ENCODE data around the gene PI4KB.
"Not testable (repeated sequence)": the region's sequence is repeated elsewhere in the genome, so short reads cannot be mapped to it uniquely, and the experiment has no call there.

PI4KB gene

DNA sequence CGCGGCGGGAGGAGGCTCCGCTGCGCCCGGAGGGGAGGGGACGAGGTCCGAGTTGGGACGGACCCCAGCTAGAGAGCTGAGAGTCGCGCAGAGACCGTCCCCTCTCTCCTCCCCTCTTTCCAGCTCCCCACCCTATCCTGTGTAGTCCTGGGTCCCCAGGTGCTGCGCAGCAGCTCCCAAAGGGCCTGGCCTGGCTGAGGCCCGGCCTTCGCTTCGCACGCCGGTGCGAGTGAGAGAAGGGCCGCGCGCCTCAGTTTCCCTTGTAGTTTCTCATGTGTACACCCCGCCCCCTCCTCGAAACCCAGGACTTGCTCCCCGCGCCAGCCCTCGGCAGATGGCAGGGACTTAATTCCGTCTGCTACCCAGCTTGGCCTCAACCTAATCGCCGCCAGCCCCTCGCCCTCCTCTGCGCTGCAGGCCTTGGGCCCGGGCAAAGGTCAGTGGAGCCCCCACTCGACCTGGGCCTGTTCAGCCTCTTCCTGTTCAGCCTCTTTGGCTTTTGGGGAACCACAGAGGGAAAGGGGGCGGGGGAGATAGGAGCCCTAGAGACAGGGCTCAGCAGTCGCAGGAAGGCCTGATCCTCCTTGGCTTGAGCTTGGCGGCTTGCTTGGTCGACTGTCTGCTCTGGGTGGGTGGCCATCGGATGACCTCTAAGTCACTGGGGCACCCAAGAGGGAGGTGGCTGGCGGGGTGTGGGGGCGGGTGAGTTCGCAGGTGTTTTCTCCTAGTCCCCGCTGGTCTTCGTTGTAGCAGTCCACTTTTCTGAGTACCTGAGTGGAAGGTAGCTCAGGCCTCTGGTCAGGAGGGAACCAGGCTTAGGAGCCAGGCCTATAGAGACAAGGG, 44.1 kb downstream of the PI4KB start:
- Histone ChIP-seq H3K36me3 (ENCODE audit: insufficient read depth, low read length) (peaks cover 26% of the 10 kb centered on the region), H3K4me3 (ENCODE audit: low read depth in 1 of 2, low read length in 2 of 2) (peak overlapping the region; percentile 97 to 98), H3K4me1 (ENCODE audit: insufficient read depth, low read length) (peaks cover 13% of the 10 kb centered on the region), H3K27ac (ENCODE audit: low read depth, low read length) (peak overlapping the region; percentile 98), H3K9ac (ENCODE audit: low read length) (peak overlapping the region; percentile 78), H3K9me3 (ENCODE audit: low read length) (no peaks in the 10 kb centered on the region), H3K27me3 (ENCODE audit: control insufficient read depth in 1 of 2, insufficient read depth in 2 of 2, low read length in 2 of 2) (no peaks in the 10 kb centered on the region)

DNA sequence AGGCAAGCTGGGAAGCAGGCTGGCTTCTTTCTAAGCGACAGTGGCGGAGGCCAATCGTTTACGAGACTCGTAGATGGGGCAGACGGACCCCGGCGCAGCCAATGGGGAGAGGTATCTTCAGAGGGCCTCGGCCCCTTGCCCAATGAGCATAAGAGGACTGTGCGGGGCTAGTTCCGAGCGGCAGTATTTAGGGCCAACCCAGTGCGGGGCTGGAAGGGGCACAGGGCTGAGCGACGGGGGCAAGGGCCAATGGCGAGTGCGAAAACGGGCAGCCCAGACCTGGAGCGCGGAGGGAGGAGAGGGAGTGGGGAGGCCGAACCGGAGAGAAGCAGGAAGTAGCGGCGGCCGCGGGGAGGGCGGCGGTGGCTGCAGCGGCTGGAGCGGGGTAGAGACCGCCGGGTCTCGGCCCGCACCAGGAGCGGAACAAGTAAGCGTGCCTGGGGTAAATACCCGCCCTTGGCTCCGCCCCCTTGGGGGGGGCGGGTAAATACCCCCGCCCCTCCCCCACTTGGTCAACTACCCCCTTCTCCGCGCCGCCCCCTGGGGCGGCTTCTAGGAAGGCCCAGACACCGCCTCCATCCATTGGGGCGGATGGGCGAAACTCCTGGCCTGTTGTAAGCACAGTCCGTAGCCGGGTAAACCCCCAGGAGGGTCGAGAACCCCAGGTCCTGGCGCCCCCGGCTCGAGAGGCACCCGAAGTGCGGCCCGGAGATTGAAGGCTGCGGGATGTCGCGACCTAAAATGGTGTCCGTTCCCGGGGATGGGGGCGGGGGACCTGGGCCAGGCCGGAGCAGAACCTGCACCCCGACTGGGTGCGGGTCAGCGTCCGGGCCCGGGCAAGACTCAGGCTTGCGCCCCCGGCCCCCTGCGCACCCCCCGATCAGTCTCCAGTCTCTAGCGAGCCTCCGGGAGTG, 45.0 kb downstream of the PI4KB start, which contains the start of gene ZNF687:
Gene ZNF687 (plus strand): TSS at position 331 of the 914 bp plus-strand sequence. CDS start 3,993 bp downstream, outside the sequence.
- H3K4me3 ChIP-seq (ENCODE audit: low read depth in 1 of 2, low read length in 2 of 2) = peak within 1 kb of the TSS; percentile 97 to 98
- H3K36me3 ChIP-seq (ENCODE audit: insufficient read depth, low read length) = peaks cover 17% of the 10 kb centered on the region
- peaks cover 13% of the 10 kb centered on the region for H3K4me1 ChIP-seq (ENCODE audit: insufficient read depth, low read length)
- no peaks in the 10 kb centered on the region for H3K27me3 ChIP-seq (ENCODE audit: control insufficient read depth in 1 of 2, insufficient read depth in 2 of 2, low read length in 2 of 2)
- no peaks in the 10 kb centered on the region for H3K9me3 ChIP-seq (ENCODE audit: low read length)
- peak within 1 kb of the TSS; percentile 100 for H3K27ac ChIP-seq (ENCODE audit: low read depth, low read length)
- peak within 1 kb of the TSS; percentile 100 for H3K9ac ChIP-seq (ENCODE audit: low read length)

DNA sequence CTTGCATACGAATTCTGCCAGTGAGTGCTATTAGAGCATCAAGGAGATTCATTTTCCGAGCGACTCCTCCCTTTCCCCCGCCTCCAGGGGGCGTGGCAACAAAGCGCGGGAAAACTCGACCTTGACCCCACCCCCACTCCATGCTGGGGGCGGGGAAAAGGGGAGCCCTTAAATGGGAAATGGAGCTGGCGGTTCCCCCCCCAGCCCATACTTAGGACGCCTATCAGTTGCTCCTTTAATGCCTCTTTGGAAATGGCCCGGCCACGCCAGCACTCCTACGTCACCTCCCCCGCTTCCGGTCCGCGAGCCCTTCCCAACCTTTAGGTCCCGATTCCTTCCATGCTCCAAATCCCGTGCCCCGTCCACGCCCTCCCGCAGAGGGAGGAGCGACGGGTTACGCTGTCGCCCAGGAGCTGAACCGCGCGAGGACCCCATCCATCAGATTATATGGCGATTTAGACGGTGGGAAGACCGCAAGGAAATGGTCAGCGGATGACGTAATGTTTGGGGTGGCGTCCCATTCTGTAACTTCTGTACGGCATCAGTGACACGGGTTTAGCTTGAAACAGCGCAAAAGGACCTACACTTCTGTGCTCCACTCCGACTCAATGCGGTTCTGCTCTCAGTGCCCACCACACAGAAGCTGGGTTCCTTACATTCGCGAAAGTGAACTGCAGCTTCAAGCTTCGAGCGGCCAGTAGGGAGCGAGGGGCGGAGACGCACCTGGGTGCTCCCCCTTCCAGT, 45.8 kb downstream of the PI4KB start:
- H3K9ac ChIP-seq (ENCODE audit: low read length) = peak overlapping the region; percentile 100
- H3K4me3 ChIP-seq (ENCODE audit: low read depth in 1 of 2, low read length in 2 of 2) = peak overlapping the region; percentile 92 to 97
- peaks cover 13% of the 10 kb centered on the region for H3K4me1 ChIP-seq (ENCODE audit: insufficient read depth, low read length)
- H3K9me3 ChIP-seq (ENCODE audit: low read length) = no peaks in the 10 kb centered on the region
- peaks cover 9% of the 10 kb centered on the region for H3K36me3 ChIP-seq (ENCODE audit: insufficient read depth, low read length)
- no peaks in the 10 kb centered on the region for H3K27me3 ChIP-seq (ENCODE audit: control insufficient read depth in 1 of 2, insufficient read depth in 2 of 2, low read length in 2 of 2)
- peak overlapping the region; percentile 100 for H3K27ac ChIP-seq (ENCODE audit: low read depth, low read length)

DNA sequence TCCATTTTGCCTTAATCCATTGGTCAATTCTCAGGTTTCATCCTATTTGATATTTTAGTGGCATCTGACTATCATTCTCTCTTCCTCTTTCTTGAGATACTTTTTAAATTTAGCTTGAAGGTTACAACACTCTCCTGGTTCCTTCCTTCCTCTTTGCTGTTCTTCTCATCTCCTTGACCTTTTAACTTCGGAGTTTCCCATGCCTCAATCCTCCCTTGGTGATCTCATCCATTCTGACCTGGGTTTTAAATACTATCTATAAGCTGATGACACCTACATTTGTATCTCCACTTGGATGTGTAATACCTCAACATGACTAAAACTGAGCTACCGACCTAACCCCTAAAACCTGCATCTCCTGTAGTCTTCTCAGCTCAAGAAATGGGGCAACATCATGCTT, 50.0 kb downstream of the PI4KB start:
- Histone ChIP-seq H3K27ac (ENCODE audit: low read depth, low read length) (no peak overlapping the region), H3K4me1 (ENCODE audit: insufficient read depth, low read length) (no peaks in the 10 kb centered on the region), H3K9me3 (ENCODE audit: low read length) (no peaks in the 10 kb centered on the region), H3K27me3 (ENCODE audit: control insufficient read depth in 1 of 2, insufficient read depth in 2 of 2, low read length in 2 of 2) (no peaks in the 10 kb centered on the region), H3K36me3 (ENCODE audit: insufficient read depth, low read length) (no peaks in the 10 kb centered on the region), H3K9ac (ENCODE audit: low read length) (no peak overlapping the region), H3K4me3 (ENCODE audit: low read depth in 1 of 2, low read length in 2 of 2) (no peak overlapping the region)

DNA sequence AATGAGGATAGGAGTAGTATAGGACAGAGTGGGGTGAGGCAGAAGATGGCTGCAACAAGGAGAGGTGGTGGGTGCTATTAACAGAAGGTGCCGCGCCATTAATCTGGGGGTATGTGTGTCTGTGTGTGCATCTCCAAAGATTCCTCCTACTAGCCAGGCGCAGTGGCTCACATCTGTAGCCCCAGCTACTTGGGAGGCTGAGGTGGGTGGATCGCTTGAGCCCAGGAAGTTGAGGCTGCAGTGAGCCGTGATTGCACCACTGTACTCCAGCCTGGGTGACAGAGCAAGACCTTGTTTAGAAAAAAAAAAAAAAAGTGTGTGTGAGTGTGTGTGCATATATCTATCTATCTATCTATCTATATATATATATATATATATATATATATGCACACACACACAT, 51.9 kb downstream of the PI4KB start:
- not testable (repeated sequence) for H3K27ac ChIP-seq (ENCODE audit: low read depth, low read length); H3K9me3 ChIP-seq (ENCODE audit: low read length); H3K27me3 ChIP-seq (ENCODE audit: control insufficient read depth in 1 of 2, insufficient read depth in 2 of 2, low read length in 2 of 2); H3K4me3 ChIP-seq (ENCODE audit: low read depth in 1 of 2, low read length in 2 of 2); H3K9ac ChIP-seq (ENCODE audit: low read length); H3K36me3 ChIP-seq (ENCODE audit: insufficient read depth, low read length); H3K4me1 ChIP-seq (ENCODE audit: insufficient read depth, low read length)

DNA sequence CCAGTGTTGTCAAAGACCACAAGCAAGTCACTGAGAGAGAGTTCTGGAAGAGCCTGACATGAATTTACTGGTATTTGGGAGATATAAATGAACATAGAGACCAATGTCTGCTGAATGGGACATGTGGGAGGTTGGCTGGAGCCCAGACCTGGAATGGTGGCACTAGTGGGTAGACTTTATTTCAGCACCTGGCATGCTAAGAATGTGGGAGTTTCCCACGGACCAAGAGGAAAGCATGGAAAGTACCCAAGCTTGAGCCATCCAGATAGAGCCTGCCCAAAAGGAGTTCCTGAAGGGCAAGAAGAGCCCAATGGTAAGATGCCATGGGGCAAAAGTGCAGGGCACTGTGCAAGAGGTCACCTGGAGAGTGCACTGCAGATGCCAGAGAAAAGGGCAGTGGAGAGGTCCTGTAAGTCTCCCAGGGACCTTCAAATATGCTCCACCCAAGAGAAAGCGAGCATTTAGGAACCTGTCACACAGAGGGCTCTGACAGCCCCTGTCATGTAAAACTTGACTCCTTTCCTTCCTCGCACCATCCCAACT, 53.2 kb downstream of the PI4KB start:
- Histone ChIP-seq H3K27me3 (ENCODE audit: control insufficient read depth in 1 of 2, insufficient read depth in 2 of 2, low read length in 2 of 2) (no peaks in the 10 kb centered on the region), H3K4me1 (ENCODE audit: insufficient read depth, low read length) (no peaks in the 10 kb centered on the region), H3K9ac (ENCODE audit: low read length) (no peak overlapping the region), H3K9me3 (ENCODE audit: low read length) (no peaks in the 10 kb centered on the region), H3K4me3 (ENCODE audit: low read depth in 1 of 2, low read length in 2 of 2) (no peak overlapping the region), H3K27ac (ENCODE audit: low read depth, low read length) (no peak overlapping the region), H3K36me3 (ENCODE audit: insufficient read depth, low read length) (no peaks in the 10 kb centered on the region)

DNA sequence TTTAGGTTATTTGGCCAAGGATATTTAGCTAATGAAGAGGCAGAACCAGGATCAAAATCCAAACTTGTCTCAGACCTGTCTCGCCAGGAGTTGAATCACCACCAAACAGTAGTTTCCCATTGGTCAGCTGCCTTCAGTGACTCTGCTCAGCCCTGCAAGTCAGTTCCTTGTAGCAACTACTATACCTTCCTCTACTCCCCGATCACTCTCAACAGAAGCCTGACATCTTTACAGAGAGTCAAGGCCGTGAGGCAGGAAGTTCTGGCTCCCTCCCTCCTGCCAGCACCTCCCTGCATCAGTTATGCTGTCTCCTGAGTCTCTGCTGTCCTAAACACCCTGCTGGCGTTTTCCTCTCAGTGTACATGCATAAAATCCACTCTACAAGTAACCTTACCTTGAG, 59.5 kb downstream of the PI4KB start:
- H3K4me3 ChIP-seq (ENCODE audit: low read depth in 1 of 2, low read length in 2 of 2) = no peak overlapping the region
- no peak overlapping the region for H3K9ac ChIP-seq (ENCODE audit: low read length)
- no peaks in the 10 kb centered on the region for H3K27me3 ChIP-seq (ENCODE audit: control insufficient read depth in 1 of 2, insufficient read depth in 2 of 2, low read length in 2 of 2)
- peaks cover 45% of the 10 kb centered on the region for H3K36me3 ChIP-seq (ENCODE audit: insufficient read depth, low read length)
- no peaks in the 10 kb centered on the region for H3K9me3 ChIP-seq (ENCODE audit: low read length)
- H3K27ac ChIP-seq (ENCODE audit: low read depth, low read length) = no peak overlapping the region
- H3K4me1 ChIP-seq (ENCODE audit: insufficient read depth, low read length) = no peaks in the 10 kb centered on the region

DNA sequence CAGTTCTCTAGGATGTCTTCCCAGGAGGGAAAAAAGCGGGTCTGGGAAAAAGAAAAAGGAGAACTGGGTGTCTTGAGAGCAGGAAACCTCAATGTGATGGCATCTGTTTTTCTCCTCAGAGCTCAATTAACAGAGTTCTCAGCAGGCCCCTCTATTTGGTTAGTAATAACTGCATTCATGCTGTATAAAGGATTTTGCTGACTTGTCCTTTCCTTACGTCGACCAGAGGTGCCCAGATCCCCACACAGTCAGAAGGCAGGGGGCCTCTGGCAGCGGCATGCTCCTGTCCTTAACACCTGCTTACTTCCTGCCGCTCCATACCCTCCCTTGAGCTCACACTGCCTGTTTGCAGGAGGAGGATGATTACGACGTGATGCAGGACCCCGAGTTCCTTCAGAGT, 60.4 kb downstream of the PI4KB start:
- H3K4me1 ChIP-seq (ENCODE audit: insufficient read depth, low read length) = no peaks in the 10 kb centered on the region
- no peak overlapping the region for H3K4me3 ChIP-seq (ENCODE audit: low read depth in 1 of 2, low read length in 2 of 2)
- no peaks in the 10 kb centered on the region for H3K27me3 ChIP-seq (ENCODE audit: control insufficient read depth in 1 of 2, insufficient read depth in 2 of 2, low read length in 2 of 2)
- H3K9ac ChIP-seq (ENCODE audit: low read length) = no peak overlapping the region
- no peaks in the 10 kb centered on the region for H3K9me3 ChIP-seq (ENCODE audit: low read length)
- no peak overlapping the region for H3K27ac ChIP-seq (ENCODE audit: low read depth, low read length)
- peaks cover 54% of the 10 kb centered on the region for H3K36me3 ChIP-seq (ENCODE audit: insufficient read depth, low read length)

DNA sequence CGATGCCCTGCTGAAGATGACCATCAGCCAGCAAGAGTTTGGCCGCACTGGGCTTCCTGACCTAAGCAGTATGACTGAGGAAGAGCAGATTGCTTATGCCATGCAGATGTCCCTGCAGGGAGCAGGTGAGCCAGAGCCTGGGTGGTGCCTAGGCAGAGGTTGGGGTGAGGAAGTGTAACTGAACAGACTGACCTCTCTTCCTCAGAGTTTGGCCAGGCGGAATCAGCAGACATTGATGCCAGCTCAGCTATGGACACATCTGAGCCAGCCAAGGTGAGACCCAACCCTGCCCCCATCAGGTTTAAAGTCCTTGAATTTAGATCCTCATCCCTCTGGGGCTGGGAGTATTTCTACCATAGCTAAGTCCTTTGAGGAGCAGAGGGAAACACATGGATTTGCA, 60.9 kb downstream of the PI4KB start:
- H3K4me1 ChIP-seq (ENCODE audit: insufficient read depth, low read length) = no peaks in the 10 kb centered on the region
- H3K36me3 ChIP-seq (ENCODE audit: insufficient read depth, low read length) = peaks cover 54% of the 10 kb centered on the region
- no peak overlapping the region for H3K4me3 ChIP-seq (ENCODE audit: low read depth in 1 of 2, low read length in 2 of 2)
- no peak overlapping the region for H3K9ac ChIP-seq (ENCODE audit: low read length)
- H3K9me3 ChIP-seq (ENCODE audit: low read length) = no peaks in the 10 kb centered on the region
- no peak overlapping the region for H3K27ac ChIP-seq (ENCODE audit: low read depth, low read length)
- H3K27me3 ChIP-seq (ENCODE audit: control insufficient read depth in 1 of 2, insufficient read depth in 2 of 2, low read length in 2 of 2) = no peaks in the 10 kb centered on the region

DNA sequence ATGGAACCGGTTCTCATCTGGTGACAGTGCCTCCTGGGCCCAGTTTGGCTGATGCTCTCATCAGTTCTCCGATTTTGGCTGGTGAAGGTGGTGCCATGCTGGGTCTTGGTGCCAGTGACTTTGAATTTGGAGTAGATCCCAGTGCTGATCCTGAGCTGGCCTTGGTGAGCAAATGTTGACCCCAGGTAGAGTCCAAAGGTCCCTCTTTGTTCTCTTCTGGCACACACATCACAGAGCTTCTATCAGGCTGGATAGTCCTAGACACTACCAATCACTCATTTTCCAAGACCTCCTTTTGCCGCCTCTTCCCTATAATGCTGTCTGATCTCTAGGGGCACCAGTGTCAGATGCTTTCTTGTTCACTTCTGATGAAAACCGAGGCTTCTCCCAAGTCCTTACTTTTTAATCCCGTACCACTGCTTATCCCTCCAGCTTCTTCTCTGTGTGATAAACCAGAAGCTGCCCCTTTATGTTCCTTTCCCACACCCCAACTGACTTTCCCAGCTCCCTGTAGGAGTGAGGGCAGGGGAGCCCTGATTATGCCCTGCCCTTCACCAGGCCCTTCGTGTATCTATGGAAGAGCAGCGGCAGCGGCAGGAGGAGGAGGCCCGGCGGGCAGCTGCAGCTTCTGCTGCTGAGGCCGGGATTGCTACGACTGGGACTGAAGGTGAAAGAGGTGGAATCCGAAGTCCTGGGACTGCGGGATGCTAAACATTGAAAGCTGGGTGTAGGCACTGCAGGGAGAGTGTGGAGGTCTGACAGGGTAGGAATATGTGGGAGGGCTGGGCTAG, 61.6 kb downstream of the PI4KB start:
- no peak overlapping the region for H3K27ac ChIP-seq (ENCODE audit: low read depth, low read length)
- no peak overlapping the region for H3K9ac ChIP-seq (ENCODE audit: low read length)
- H3K4me1 ChIP-seq (ENCODE audit: insufficient read depth, low read length) = no peaks in the 10 kb centered on the region
- H3K4me3 ChIP-seq (ENCODE audit: low read depth in 1 of 2, low read length in 2 of 2) = no peak overlapping the region
- H3K27me3 ChIP-seq (ENCODE audit: control insufficient read depth in 1 of 2, insufficient read depth in 2 of 2, low read length in 2 of 2) = no peaks in the 10 kb centered on the region
- H3K36me3 ChIP-seq (ENCODE audit: insufficient read depth, low read length) = peaks cover 54% of the 10 kb centered on the region
- no peaks in the 10 kb centered on the region for H3K9me3 ChIP-seq (ENCODE audit: low read length)
